ENCODE data around the gene TRIM41. TPM values are rescaled to one million over a fixed set of nuclear protein-coding genes. Genes with fewer than 3 reads are reported as not detected.

Gene TRIM41
- total and polyA plus RNA-seq, 2 of the 13 experiments (the other 11 are each of a cell fraction or from before 2014, with no cell fraction given): 10.2 to 16.7 TPM

DNA sequence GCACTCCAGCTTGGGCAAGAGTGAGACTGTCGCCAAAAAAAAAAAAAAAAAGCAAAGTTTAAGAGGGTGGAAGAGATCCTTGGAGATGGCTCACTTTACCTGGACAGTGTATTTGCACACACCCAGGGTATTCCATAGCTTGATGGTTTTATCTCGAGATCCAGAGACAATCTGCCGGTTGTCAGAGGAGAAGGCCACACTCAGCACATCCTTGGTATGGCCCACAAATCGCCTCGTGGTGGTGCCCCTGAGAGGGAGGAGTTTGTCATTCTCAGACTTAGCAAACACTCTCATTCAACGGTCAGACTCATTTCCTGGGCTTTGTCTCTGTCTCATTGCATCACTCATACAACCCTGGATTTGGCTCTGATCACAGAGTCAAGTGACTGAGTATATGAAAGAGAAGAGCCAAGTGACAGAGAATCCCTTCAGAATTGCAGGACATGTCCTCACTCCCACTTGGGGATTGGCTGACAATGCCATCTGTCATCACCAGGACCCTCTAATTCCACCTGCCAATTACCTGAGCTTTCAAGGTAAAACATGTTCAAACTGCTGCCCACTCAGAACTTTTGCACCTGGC is 18.4 kb downstream of the TRIM41 start (continued):
- TF ChIP-seq, protein P1, sequence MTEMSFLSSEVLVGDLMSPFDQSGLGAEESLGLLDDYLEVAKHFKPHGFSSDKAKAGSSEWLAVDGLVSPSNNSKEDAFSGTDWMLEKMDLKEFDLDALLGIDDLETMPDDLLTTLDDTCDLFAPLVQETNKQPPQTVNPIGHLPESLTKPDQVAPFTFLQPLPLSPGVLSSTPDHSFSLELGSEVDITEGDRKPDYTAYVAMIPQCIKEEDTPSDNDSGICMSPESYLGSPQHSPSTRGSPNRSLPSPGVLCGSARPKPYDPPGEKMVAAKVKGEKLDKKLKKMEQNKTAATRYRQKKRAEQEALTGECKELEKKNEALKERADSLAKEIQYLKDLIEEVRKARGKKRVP (CRISPR knock-in tag; IDR thresholded peaks at IDR 0.05): peak in 1 of 2 experiments; percentile 94; a peak in 2 of 4 replicates
- TF ChIP-seq, protein P2, sequence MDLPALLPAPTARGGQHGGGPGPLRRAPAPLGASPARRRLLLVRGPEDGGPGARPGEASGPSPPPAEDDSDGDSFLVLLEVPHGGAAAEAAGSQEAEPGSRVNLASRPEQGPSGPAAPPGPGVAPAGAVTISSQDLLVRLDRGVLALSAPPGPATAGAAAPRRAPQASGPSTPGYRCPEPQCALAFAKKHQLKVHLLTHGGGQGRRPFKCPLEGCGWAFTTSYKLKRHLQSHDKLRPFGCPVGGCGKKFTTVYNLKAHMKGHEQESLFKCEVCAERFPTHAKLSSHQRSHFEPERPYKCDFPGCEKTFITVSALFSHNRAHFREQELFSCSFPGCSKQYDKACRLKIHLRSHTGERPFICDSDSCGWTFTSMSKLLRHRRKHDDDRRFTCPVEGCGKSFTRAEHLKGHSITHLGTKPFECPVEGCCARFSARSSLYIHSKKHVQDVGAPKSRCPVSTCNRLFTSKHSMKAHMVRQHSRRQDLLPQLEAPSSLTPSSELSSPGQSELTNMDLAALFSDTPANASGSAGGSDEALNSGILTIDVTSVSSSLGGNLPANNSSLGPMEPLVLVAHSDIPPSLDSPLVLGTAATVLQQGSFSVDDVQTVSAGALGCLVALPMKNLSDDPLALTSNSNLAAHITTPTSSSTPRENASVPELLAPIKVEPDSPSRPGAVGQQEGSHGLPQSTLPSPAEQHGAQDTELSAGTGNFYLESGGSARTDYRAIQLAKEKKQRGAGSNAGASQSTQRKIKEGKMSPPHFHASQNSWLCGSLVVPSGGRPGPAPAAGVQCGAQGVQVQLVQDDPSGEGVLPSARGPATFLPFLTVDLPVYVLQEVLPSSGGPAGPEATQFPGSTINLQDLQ (CRISPR knock-in tag; IDR thresholded peaks at IDR 0.05): no peak
- TF ChIP-seq, protein P3, sequence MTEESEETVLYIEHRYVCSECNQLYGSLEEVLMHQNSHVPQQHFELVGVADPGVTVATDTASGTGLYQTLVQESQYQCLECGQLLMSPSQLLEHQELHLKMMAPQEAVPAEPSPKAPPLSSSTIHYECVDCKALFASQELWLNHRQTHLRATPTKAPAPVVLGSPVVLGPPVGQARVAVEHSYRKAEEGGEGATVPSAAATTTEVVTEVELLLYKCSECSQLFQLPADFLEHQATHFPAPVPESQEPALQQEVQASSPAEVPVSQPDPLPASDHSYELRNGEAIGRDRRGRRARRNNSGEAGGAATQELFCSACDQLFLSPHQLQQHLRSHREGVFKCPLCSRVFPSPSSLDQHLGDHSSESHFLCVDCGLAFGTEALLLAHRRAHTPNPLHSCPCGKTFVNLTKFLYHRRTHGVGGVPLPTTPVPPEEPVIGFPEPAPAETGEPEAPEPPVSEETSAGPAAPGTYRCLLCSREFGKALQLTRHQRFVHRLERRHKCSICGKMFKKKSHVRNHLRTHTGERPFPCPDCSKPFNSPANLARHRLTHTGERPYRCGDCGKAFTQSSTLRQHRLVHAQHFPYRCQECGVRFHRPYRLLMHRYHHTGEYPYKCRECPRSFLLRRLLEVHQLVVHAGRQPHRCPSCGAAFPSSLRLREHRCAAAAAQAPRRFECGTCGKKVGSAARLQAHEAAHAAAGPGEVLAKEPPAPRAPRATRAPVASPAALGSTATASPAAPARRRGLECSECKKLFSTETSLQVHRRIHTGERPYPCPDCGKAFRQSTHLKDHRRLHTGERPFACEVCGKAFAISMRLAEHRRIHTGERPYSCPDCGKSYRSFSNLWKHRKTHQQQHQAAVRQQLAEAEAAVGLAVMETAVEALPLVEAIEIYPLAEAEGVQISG (CRISPR knock-in tag; IDR thresholded peaks at IDR 0.05): peak; percentile 37; the same call in 1 of the 2 replicates
- TF ChIP-seq MYC (CRISPR knock-in tag; IDR thresholded peaks at IDR 0.05; ENCODE audit: borderline replicate concordance) (peak; percentile 19; the same call in 1 of the 2 replicates), KLF15 (CRISPR knock-in tag; IDR thresholded peaks at IDR 0.05; ENCODE audit: borderline replicate concordance) (no peak), HNRNPH1 (optimal IDR thresholded peaks at IDR 0.05; ENCODE audit: low read depth, low read length) (no peak), KDM2A (CRISPR knock-in tag; IDR thresholded peaks at IDR 0.05; ENCODE audit: borderline replicate concordance, low read depth) (0 out of 2 replicates have a peak, but pooled peaks have one; percentile 27), RFXAP (CRISPR knock-in tag; IDR thresholded peaks at IDR 0.05; ENCODE audit: borderline replicate concordance) (no peak), SAP130 (CRISPR knock-in tag; IDR thresholded peaks at IDR 0.05; ENCODE audit: low read depth) (peak; percentile 77), KMT2A (CRISPR knock-in tag; IDR thresholded peaks at IDR 0.05) (0 out of 2 replicates have a peak, but pooled peaks have one; percentile 26), SP5 (CRISPR knock-in tag; IDR thresholded peaks at IDR 0.05; ENCODE audit: borderline replicate concordance, low read depth) (peak; percentile 37; the same call in 1 of the 2 replicates), SMAD3 (CRISPR knock-in tag; IDR thresholded peaks at IDR 0.05) (0 out of 2 replicates have a peak, but pooled peaks have one; percentile 2), ELF1 (CRISPR knock-in tag; IDR thresholded peaks at IDR 0.05) (peak; percentile 12; the same call in 1 of the 2 replicates)
- TF ChIP-seq, protein P4, sequence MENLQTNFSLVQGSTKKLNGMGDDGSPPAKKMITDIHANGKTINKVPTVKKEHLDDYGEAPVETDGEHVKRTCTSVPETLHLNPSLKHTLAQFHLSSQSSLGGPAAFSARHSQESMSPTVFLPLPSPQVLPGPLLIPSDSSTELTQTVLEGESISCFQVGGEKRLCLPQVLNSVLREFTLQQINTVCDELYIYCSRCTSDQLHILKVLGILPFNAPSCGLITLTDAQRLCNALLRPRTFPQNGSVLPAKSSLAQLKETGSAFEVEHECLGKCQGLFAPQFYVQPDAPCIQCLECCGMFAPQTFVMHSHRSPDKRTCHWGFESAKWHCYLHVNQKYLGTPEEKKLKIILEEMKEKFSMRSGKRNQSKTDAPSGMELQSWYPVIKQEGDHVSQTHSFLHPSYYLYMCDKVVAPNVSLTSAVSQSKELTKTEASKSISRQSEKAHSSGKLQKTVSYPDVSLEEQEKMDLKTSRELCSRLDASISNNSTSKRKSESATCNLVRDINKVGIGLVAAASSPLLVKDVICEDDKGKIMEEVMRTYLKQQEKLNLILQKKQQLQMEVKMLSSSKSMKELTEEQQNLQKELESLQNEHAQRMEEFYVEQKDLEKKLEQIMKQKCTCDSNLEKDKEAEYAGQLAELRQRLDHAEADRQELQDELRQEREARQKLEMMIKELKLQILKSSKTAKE (CRISPR knock-in tag; IDR thresholded peaks at IDR 0.05; ENCODE audit: borderline replicate concordance): 0 out of 2 replicates have a peak, but pooled peaks have one; percentile 21
- TF ChIP-seq, protein P5, sequence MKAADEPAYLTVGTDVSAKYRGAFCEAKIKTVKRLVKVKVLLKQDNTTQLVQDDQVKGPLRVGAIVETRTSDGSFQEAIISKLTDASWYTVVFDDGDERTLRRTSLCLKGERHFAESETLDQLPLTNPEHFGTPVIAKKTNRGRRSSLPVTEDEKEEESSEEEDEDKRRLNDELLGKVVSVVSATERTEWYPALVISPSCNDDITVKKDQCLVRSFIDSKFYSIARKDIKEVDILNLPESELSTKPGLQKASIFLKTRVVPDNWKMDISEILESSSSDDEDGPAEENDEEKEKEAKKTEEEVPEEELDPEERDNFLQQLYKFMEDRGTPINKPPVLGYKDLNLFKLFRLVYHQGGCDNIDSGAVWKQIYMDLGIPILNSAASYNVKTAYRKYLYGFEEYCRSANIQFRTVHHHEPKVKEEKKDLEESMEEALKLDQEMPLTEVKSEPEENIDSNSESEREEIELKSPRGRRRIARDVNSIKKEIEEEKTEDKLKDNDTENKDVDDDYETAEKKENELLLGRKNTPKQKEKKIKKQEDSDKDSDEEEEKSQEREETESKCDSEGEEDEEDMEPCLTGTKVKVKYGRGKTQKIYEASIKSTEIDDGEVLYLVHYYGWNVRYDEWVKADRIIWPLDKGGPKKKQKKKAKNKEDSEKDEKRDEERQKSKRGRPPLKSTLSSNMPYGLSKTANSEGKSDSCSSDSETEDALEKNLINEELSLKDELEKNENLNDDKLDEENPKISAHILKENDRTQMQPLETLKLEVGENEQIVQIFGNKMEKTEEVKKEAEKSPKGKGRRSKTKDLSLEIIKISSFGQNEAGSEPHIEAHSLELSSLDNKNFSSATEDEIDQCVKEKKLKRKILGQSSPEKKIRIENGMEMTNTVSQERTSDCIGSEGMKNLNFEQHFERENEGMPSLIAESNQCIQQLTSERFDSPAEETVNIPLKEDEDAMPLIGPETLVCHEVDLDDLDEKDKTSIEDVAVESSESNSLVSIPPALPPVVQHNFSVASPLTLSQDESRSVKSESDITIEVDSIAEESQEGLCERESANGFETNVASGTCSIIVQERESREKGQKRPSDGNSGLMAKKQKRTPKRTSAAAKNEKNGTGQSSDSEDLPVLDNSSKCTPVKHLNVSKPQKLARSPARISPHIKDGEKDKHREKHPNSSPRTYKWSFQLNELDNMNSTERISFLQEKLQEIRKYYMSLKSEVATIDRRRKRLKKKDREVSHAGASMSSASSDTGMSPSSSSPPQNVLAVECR (CRISPR knock-in tag; IDR thresholded peaks at IDR 0.05; ENCODE audit: borderline replicate concordance): peak; percentile 41; the same call in 1 of the 2 replicates
